Vagina (tissue), 2 donors: ENCODE results near the gene C16orf89.

Experiments used
- POLR2A ChIP-seq, 2 donors: fragments of 450-650 bp; IDR thresholded peaks; one replicate each; pipeline ENCODE4 v1.6.1; 2017; ENCODE audit warnings: antibody characterized with exemption in 2 of 2, mild to moderate bottlenecking in 2 of 2, moderate library complexity in 2 of 2
- POLR2AphosphoS5 ChIP-seq, 2 donors: sonication (generic); formaldehyde crosslinking; IDR thresholded peaks; one replicate each; pipeline ENCODE4 v1.9.0; 2017; ENCODE audit warnings: antibody characterized with exemption in 2 of 2, mild to moderate bottlenecking in 2 of 2, low read depth in 1 of 2; ENCODE audit not compliant: insufficient read depth in 1 of 2
- TF ChIP-seq, protein P1 (sequence below), 3 experiments: fragments of 450-650 bp in 2 of 3; fragments of 200-600 bp in 1 of 3; sonication (generic) in 1 of 3; IDR thresholded peaks; one replicate each; pipeline ENCODE4 v1.5.1; 2017 to 2019; ENCODE audit warnings: antibody characterized with exemption in 3 of 3, mild to moderate bottlenecking in 2 of 3, moderate library complexity in 2 of 3

GRCh38 chr16:5034167-5034523 is 31.6 kb downstream of the C16orf89 start:
- TF ChIP-seq, protein P1, sequence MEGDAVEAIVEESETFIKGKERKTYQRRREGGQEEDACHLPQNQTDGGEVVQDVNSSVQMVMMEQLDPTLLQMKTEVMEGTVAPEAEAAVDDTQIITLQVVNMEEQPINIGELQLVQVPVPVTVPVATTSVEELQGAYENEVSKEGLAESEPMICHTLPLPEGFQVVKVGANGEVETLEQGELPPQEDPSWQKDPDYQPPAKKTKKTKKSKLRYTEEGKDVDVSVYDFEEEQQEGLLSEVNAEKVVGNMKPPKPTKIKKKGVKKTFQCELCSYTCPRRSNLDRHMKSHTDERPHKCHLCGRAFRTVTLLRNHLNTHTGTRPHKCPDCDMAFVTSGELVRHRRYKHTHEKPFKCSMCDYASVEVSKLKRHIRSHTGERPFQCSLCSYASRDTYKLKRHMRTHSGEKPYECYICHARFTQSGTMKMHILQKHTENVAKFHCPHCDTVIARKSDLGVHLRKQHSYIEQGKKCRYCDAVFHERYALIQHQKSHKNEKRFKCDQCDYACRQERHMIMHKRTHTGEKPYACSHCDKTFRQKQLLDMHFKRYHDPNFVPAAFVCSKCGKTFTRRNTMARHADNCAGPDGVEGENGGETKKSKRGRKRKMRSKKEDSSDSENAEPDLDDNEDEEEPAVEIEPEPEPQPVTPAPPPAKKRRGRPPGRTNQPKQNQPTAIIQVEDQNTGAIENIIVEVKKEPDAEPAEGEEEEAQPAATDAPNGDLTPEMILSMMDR (IDR thresholded peaks at IDR 0.05), result no peak
- no peak for TF ChIP-seq POLR2A (IDR thresholded peaks at IDR 0.05)
- TF ChIP-seq POLR2AphosphoS5 (IDR thresholded peaks at IDR 0.05; ENCODE audit: insufficient read depth in 1 of 2, low read depth in 1 of 2), result no peak
